Activated B cell treated with CpG ODN at 0.5 μM for 24 hours (primary cell): Measurements from ENCODE around the gene SHC4. TPM values are rescaled to one million over a fixed set of nuclear protein-coding genes. Genes with fewer than 3 reads are reported as not detected.

Experiments used
- ATAC-seq: fragments of 200-7000 bp; cut with Tn5 transposase; one replicate; pipeline ENCODE4 v1.10.0; 2021; ENCODE audit warnings: low read depth, mild to moderate bottlenecking, moderate library complexity
- CTCF ChIA-PET: fragments of 350-600 bp; sonication (Branson Sonifier 250); formaldehyde crosslinking; loops from one replicate; lab custom pipeline; 2021; ENCODE audit warnings: antibody characterized with exemption; lab: Charles Lee
- POLR2A ChIA-PET: fragments of 350-600 bp; sonication (Branson Sonifier 250); formaldehyde crosslinking; loops from one replicate; lab custom pipeline; 2021; ENCODE audit warnings: antibody characterized with exemption; lab: Charles Lee
- DNase-seq: peaks from one replicate; pipeline ENCODE4 v3.0.0; 2022
- H3K27ac Mint-ChIP-seq: one replicate; pipeline ENCODE4 v1.8.0; 2020; ENCODE audit warnings: mixed read lengths
- H3K27me3 Mint-ChIP-seq: one replicate; pipeline ENCODE4 v1.8.0; 2021; ENCODE audit warnings: mixed read lengths
- H3K36me3 Mint-ChIP-seq: one replicate; pipeline ENCODE4 v1.8.0; 2021; ENCODE audit warnings: low read depth, mixed read lengths
- H3K4me1 Mint-ChIP-seq: one replicate; pipeline ENCODE4 v1.8.0; 2021; ENCODE audit warnings: mixed read lengths
- H3K4me3 Mint-ChIP-seq: one replicate; pipeline ENCODE4 v1.8.0; 2020; ENCODE audit warnings: mild to moderate bottlenecking, mixed read lengths
- H3K9me3 Mint-ChIP-seq: one replicate; pipeline ENCODE4 v1.8.0; 2020; ENCODE audit warnings: mixed read lengths
- CTCF ChIP-seq: fragments of 200-600 bp; IDR thresholded peaks from one replicate; pipeline ENCODE4 v1.8.0; 2022; ENCODE audit warnings: antibody characterized with exemption, mild to moderate bottlenecking
- intact Hi-C: fragments of 100-400 bp; cut with micrococcal nuclease; formaldehyde crosslinking; loops from one replicate; pipeline ENCODE4 v1.15.1; 2024
- total RNA-seq: library from RNA; stranded (reverse); gene quantifications from 2 replicates; pipeline ENCODE4 v1.2.3, GENCODE V29; 2022

SHC4 gene
- total RNA-seq, 1 donor from 2014 or later = not detected

- DNase-seq = no peak
- Mint-ChIP-seq H3K36me3 (no peaks in the 10 kb centered on the region), H3K4me1 (no peaks in the 10 kb centered on the region), H3K27ac (no peak overlapping the region), H3K27me3 (peaks cover 20% of the 10 kb centered on the region), H3K9me3 (no peaks in the 10 kb centered on the region), H3K4me3 (no peak overlapping the region)
- POLR2A ChIA-PET = no interaction called here
- ATAC-seq = no peak
- CTCF ChIA-PET = no interaction called here
- no peak for TF ChIP-seq CTCF
- intact Hi-C loops = no loop called here
These were observed 25.8 kb downstream of the SHC4 start for GRCh38 chr15:48937886-48938285.

- ChIA-PET POLR2A (no interaction called here), CTCF (no interaction called here)
- H3K27ac Mint-ChIP-seq = no peak overlapping the region
- peaks cover 24% of the 10 kb centered on the region for H3K27me3 Mint-ChIP-seq
- no peak overlapping the region for H3K4me3 Mint-ChIP-seq
- H3K4me1 Mint-ChIP-seq = no peaks in the 10 kb centered on the region
- no peaks in the 10 kb centered on the region for H3K36me3 Mint-ChIP-seq
- no peak for DNase-seq
- no peaks in the 10 kb centered on the region for H3K9me3 Mint-ChIP-seq
- ATAC-seq = no peak
- intact Hi-C loops = no loop called here
- no peak for TF ChIP-seq CTCF
These were observed 27.1 kb downstream of the SHC4 start for GRCh38 chr15:48936666-48937065.

- no peak for TF ChIP-seq CTCF
- Mint-ChIP-seq H3K27ac (no peak overlapping the region), H3K27me3 (peaks cover 17% of the 10 kb centered on the region), H3K36me3 (no peaks in the 10 kb centered on the region), H3K9me3 (no peaks in the 10 kb centered on the region), H3K4me3 (no peak overlapping the region), H3K4me1 (no peaks in the 10 kb centered on the region)
- ChIA-PET POLR2A (no interaction called here), CTCF (no interaction called here)
- DNase-seq (no peak), ATAC-seq (no peak)
- intact Hi-C loops = no loop called here
These were observed 28.5 kb downstream of the SHC4 start for GRCh38 chr15:48935236-48935635.

GRCh38 chr15:48930735-48931134 is 33.0 kb downstream of the SHC4 start:
- H3K27me3 Mint-ChIP-seq = peaks cover 22% of the 10 kb centered on the region
- H3K4me1 Mint-ChIP-seq = no peaks in the 10 kb centered on the region
- ATAC-seq = no peak
- DNase-seq = no peak
- no peaks in the 10 kb centered on the region for H3K9me3 Mint-ChIP-seq
- H3K36me3 Mint-ChIP-seq = no peaks in the 10 kb centered on the region
- TF ChIP-seq CTCF = no peak
- intact Hi-C loops = no loop called here
- H3K27ac Mint-ChIP-seq = no peak overlapping the region
- H3K4me3 Mint-ChIP-seq = no peak overlapping the region
- POLR2A ChIA-PET = no interaction called here
- CTCF ChIA-PET = no interaction called here

GRCh38 chr15:48929661-48930060 is 34.1 kb downstream of the SHC4 start:
- Mint-ChIP-seq H3K36me3 (no peaks in the 10 kb centered on the region), H3K27ac (no peak overlapping the region), H3K27me3 (peaks cover 21% of the 10 kb centered on the region), H3K4me3 (no peak overlapping the region), H3K4me1 (no peaks in the 10 kb centered on the region), H3K9me3 (no peaks in the 10 kb centered on the region)
- ChIA-PET CTCF (no interaction called here), POLR2A (no interaction called here)
- no peak for TF ChIP-seq CTCF
- no peak for DNase-seq
- intact Hi-C loops = no loop called here
- no peak for ATAC-seq
